ENCODE results near the gene KDELR1.
A peak's percentile ranks its signal among the peaks of the same experiment; 100 is the strongest.
"Not testable (repeated sequence)": the region's sequence is repeated elsewhere in the genome, so short reads cannot be mapped to it uniquely, and the experiment has no call there.

Gene KDELR1

DNA sequence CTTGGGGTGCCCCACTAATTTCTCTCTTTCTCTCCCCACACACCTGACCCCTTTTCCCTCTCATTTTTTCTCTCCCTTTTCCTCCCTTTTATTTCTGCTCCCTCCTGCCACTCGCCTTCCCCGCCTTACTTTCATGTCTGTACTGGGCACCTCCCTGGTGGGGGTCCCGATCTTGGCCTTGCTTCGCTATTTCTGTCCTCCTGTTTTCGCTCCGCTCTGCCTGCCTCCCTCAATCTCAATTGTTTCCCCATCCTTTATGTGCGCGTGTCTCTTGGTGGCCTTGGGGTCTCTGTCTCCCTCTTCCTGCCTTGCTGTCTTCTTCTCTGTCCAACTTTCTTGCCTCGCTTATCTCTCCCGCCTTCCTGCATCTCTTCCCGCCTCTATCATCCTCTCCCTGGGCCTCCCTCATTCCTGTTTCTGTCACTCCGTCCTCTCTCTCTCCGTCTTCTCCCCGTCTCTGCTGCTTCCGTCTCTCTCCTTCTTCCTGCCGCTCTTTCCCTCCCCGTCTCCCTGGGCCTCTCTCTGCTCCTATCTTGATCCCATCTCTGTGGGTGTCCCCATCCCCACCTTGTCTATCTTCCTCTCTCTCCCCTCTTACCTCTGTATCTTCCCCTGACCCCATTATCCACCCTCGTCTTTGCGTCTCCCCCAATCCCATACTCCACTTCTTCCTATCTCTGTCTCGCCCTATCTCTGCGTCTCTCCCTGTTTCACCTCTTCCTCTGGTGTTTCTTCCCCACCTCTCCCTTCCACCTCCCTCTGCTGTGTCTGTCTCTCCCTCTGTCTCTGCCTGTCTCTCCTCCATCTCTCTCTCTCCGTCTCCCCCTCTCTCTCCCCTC, 6.1 kb upstream of the KDELR1 start:
- no peak for DNase-seq

DNA sequence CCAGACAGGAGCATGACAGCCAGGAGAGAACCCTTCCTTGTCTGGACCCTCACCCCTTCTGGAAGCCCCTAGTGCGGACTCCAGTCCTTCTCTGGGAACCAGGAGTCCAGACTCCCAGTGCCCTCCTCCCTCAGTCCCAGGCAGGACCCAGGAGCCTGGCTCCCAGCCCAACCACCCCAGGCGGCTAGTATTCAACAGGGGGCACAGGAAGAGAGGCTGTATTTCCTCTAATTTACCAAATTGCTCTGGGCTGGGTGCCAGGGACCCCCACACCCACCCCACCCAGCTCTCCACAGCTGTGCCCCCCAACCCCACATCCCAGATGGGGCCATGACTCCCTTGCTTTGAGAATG, 5.4 kb upstream of the KDELR1 start:
- no peak for DNase-seq

DNA sequence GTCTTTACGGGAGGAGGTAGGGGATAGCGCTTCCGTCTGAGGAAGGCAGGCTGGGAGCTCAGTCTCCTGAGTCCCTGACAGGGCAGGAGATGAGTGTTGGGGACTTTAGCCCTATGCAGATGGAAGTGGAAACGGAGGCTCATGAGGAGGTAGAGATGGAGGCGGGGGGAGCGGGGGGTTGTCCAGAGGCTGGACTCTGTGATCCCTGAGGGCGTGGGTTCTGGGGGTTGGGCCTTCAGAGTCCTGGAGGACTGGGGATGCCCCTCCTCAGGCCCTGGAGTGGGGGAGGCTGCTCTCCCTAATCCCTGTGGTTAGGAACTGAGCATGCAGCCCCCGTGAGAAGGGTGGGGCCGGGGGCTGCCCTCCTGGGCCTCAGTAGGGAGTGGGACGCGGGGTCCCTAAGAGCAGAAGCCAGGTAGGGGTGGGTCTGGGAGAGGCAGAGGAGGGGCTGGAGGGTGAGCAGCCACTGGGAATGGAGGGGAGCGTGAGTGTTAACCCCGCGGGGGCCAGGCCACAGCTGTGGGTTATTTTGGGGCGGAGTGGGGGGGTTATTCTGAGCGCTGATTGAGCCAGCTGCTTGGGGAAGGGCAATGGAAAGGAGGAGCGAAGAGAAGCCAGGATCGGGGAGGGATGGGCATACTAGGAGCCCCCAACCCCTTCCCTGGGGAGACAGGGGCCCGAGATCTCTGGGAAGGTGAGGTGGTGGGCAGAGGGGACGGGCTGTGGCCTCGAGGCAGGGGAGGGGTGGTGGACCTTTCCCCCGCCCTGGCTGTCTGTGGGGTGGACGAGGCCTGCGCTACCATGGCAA, 4.9 kb upstream of the KDELR1 start:
- no peak for DNase-seq

DNA sequence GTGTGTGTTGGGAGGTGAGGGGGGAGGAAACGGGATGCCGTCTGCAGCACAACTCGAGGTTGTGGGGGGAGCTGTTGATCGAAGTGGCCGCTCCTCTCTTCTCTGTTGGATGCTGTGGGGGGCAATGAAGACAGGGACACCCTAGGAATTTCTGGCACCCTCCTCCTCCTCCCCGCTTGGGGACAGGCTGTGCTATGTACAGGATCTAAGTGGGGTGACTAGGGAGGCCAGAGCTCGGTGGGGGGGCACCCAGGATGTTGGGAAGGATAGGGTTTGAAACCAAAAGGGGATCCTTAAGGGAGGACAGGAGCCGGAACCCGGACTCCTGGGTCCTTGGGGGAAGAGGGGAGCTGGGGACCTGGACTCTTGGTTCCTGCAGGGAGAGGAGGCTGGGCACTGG, 4.1 kb upstream of the KDELR1 start:
- DNase-seq: no peak

DNA sequence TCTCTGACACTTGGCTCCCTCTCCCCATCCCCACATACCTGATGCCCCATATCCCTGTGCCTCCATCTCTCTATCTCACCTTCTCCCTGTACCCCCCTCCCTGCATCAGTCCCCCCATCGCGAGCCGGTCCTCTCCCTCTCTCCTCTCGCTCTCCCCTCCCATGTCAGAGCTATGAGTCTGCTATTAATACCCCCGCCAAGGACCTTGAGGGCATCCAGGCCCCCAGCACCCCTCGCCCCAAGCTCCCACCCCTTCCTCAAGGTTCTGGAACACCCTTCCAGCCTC, 3.8 kb upstream of the KDELR1 start:
- DNase-seq: no peak

DNA sequence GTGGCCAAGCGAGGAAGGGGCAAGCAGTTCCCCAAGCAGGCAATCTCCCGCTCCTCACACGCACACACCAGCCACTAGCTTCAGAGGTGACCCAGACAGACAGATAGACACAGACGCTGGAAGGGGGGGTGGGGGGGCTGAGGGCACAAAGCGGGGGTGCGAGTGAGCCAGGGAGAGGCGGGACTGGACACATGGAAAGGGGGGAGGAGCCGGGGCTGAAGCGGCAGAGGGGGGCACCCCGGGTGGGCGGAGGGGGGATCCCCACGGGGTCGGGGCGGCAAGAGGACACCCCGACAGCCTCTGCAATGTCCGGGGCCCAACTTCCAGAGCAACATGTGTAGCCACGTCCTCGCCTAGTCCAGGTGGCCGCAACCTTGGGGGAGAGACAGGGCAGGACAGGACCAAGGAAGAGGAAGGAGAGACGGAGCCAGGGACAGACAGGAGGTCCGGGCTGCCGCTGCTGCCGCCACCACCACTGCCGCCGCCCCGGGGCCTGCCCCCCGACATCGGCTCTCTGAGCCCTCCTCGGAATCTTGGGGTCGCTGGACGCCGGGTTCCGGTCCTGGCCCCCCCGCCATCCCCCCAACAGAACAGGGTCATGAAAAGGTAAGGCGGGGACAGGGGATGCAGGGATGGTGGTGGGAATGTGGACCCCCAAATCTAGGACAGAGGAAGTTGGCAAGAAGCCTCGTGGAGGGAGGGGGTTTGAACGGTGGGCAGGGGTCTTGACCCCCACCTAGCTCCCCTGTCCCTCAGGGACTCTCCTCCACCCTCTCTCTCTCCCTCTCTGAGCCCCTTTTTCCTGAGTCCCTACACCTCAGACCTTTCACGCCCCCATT, 3.2 kb upstream of the KDELR1 start:
- DNase-seq: no peak

DNA sequence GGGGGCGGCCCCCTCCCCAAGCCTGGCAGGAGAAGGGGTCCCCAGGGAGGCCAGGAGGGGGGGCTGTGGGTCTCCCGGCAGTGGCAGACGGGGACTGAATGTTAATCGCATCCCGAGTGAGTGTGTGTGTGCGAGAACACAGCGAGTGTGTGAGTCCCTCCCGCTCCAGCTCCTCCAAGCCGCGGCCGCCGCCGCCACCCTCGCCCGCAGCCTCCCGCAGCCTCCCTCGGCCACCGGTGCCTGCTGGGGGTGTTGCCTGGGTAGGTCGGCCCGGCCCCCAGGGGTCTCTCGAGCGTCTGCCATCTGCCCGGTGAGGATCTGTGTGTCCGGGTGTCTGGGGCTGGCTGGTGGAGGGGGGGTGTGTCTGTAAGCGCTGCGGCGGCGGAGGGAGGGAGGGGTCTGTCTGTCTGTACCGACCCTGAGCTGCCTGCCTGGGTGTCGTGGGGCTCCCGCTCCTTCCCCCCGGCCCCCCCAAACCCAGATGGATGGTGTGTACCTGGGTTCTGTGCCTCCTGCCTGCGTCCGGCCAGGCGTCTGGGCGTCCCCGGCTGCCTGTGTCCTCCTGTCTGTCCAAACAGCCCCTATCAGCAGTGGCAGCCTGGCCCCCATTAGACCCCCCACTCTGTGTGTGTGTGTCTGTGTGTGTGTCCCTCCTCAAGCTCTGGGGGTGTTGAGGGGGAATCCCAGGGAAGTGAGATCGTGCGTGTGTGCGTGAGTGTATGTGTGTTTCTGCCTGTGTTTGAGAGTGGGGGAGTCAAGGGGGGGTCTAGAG, 2.4 kb upstream of the KDELR1 start, which contains the start of gene GRIN2D:
Gene GRIN2D (plus strand): TSS at position 110 of the 772 bp plus-strand sequence. CDS start 4,725 bp downstream, outside the sequence.
- peak; percentile 65 to 85 for DNase-seq

DNA sequence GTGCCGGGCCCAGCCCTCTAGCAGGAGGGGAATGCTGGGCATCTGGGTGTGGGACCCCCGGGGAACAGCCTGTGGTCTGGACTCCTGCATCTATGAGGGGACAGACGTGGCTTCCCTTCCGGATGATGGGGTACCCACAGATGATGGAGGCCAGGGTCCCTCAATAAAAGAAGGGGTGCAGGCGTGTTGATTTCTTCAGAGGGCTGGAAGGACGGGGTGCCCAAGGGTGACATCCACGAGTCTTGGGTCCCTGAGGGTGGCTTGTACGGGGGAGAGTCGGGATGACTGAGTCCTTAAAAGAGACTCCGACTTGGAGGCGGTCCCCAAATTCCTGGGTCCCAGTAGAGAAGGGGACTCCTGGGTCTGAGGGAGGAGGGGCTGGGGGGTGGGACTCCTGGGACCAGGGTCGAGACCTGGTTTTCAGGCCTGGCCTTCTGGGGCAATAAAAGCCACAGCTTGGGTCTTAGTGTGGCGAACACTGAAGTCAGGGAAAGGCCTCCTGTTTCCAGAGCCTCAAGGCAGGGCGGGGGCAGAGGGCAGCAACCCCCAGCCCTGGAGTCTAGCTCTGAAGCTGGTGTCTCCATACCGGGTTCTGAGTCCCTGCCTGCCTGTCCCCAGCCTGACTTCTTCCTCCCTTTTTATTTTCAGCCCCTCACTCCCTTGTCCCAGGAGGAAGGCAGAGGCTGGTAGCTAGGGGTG, 1.7 kb upstream of the KDELR1 start:
- no peak for DNase-seq

DNA sequence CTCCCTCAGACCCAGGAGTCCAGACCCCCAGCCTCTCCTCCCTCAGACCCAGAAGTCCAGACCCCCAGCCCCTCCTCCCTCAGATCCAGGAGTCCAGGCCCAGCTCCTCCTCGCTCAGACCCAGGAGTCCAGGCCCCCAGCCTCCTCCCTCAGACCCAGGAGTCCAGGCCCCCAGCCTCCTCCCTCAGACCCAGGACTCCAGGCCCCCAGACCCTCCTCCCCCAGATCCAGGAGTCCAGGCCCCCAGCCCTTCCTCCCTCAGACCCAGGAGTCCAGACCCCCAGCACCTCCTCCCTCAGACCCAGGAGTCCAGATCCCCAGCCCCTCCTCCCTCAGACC, 624 bp upstream of the KDELR1 start:
- DNase-seq: not testable (repeated sequence)

DNA sequence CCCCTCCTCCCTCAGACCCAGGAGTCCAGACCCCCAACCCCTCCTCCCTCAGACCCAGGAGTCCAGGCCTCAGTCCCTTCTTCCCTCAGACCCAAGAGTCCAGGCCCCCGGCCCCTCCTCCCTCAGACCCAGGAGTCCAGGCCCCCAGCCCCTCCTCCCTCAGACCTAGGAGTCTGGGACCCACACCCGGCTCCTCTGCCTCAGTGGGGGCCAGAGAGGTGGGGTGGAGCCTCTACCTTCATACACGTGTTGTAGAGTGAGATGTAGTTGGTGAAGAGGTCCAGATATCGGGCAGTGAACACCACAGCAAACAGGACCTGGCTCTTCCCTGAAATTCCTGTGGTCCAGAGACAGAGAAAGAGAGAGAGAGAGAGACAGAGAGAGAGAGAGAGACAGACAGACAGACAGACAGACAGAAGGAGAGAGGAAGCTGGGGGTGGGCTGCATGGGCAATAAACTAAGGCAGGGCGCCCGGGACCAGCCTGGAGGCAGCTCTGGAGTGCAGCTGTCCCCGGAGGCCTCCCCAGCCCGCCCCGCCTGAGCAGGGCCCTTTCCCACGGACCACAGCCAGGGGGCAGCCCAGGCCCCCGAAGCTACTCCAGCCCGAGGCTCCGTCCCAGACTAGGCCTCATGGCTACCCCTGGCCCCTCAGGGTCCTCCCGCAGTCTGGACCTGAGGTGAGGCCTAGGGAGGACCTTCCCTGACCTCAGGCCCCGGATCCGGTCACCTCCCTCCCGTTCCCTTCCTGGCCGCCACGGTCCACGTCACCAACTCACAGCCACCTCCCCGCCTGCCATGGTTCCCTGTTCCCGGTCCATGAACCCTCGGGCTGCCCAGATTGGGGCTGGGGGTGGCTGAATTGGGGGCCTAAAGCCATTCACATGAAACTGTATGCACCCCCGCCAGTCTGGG, 907 bp downstream of the KDELR1 start:
- DNase-seq: peak in 1 of 2 experiments; percentile 69

DNA sequence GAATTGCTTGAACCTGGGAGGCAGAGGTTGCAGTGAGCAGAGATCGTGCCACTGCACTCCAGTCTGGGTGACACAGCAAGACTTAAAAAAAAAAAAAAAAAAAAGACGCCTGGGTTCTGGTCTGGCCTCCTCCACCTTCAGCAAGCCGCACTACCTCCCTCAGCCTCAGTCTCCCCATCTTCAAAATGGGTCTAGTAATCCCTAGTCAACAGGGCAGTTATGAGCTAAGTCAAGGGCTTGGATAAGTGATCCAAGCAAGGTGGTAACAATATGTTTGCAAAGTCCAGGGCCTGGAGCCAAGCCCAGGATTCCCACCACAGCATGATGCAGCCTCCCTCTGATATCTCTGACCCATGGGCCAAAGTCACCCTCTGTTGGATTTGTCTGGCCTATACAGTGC, 4.4 kb downstream of the KDELR1 start:
- DNase-seq: no peak

DNA sequence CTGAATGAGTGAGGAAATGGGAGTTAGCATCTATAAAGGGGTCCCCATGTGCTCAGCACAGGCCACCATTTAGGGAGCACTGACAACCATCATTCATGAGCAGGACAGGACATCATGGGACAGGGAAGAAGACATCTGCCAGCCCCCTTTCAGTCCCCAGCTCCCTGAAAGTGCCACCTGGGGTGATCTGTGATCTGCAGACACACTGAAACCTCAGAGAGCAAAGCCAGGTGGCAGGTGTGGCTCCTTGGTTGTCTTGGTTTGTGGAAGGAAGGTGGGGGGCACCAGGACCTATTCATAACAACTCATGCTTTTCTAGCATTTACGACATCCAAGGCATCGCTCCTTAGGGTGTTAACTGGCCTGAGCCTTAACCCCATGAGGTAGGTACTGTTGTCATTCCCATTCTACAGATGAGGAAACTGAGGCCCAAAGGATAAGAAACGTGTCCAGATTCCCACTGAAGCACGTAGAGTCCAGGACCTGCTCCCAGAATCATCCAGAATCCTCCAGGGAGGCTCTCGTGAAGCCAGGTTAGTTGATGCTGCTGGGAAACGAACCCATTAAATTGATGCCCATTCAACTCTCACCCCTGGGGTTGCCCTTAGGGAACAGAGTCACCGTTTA, 5.8 kb downstream of the KDELR1 start:
- no peak for DNase-seq

DNA sequence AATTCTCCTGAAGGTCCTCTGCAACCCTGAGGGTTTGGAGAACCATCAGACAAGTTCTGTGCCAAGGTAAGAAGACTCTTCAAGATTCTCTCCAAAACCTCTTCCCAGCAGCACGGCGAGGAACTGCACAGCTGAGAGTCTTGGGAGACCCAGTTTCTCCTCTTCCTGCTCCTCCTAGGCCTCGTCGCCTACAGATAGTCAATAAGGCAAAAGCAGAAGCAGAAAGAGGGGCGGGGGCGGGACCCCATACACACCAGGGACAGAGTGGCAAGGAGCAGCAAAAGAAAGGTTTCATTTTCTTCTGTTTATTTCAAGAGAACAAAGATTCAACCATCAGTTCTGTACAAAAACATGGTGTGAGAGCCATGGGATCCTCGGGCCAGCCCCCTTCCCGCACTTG, 9.1 kb downstream of the KDELR1 start:
- DNase-seq: no peak

DNA sequence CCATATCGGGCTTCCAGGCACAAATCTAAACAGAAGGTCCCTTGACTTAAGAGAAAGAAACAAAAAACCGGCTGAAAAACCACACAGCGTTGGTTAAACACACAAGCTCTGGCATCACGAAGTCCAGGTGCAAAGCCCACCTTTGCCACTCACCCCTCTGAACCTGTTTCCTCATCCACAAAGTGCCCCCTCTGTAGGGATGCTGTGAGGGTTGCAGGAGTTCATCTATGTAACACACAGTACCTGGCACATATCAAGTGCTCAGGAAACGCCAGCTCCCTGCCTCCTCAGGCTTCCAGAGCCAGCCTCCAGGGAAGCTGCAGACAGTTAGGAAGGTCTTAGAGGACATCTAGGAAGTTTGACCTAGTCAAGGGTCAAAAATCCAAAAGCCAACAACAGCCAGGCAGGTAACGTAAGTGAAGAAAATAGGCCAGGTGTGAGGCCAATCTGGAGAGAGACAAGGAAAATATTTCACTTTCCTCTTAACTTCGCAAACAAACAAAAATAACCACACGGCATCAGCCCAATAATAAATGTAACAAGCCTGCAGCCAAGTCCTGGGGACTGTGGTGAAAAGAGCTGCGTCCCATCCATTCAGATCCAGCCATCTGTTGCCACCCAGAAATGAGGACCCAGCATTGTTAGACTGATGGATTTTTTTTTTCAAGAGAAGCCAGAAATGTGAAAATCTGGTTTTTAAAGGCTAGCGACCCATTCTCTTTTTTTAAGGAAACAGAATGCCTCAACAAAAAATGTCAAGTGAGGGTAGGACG, 10.0 kb downstream of the KDELR1 start:
- no peak for DNase-seq

DNA sequence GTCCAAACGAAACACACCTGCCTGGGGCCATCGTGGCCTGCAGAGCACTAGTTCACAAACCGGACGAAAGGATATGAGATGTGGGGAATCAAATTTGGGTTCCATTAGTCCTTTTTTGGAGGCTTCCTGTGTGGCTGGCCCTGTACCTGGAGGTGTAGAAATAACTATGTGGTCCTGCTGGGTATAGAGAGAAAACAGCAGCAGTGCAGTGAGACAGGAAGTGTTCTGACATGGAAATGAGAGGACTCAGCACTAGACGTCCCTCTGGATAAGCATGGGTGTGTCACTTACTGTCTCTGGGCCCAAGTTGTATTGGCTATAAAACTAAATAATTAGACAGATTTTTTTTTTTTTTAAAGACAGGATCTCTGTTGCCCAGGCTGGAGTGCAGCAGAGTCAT, 12.3 kb downstream of the KDELR1 start:
- no peak for DNase-seq

DNA sequence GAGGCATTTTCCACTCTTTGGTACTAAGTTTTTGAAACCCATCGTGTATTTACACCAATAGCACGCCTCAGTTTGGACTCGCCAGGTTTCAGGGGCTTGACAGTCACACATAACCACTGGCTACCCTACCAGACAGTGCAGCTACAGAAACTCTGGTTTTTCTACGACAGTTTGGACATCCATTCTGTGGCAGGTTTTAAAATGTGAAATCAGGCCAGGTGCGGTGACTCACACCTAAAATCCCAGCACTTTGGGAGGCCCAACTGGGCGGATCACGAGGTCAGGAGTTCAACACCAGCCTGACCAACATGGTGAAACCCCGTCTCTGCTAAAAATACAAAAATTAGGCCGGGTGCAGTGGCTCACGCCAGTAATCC, 13.2 kb downstream of the KDELR1 start:
- DNase-seq: no peak

DNA sequence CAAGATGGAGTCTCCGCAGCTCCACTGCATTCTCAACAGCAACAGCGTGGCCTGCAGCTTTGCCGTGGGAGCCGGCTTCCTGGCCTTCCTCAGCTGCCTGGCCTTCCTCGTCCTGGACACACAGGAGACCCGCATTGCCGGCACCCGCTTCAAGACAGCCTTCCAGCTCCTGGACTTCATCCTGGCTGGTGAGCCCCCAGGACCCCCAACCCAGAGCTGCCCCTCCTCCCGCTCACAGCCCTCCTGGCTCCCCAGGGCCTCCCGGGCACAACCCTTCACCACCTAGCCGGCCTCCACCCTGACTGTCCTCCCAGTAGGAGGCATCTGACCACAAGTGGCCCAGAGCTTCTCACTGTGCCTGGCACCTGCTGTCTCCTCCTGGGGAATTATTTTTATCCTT, 17.8 kb downstream of the KDELR1 start:
- DNase-seq: no peak

DNA sequence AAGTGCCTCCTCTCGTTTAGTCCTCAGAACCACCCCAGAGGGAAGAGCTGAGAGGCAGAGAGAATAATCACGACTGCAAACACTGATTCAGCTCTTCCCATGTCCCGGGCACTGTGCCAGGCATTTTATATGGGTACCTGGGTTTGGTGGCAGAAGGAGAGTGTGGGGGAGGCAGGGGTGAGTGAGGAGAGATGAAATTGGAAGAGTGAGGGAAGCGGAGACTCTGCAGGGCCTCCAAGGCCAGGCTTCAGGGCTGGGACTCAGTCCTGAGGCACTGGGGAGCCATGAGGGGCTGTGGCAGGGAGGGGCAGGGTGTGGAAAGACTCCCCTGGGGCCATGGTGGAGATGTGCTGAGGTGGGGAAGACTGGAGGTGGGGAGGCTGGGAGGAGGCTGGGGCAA, 18.4 kb downstream of the KDELR1 start:
- peak; percentile 81 to 88 for DNase-seq

DNA sequence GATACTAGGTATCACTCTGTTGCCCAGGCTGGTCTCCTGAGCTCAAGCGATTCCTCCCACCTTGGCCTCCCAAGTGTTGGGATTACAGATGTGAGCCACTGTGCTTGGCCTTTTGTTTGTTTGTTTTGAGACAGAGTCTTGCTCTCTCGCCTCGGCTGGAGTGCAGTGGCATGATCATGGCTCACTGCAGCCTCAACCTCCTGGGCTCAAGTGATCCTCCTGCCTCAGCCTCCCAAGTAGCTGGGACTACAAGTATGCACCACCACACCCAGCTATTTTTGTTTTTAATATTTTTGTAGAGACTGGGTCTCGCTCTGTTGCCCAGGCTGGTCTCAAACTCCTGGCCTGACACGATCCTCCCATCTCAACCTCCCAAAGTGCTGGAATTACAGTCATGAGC, 19.6 kb downstream of the KDELR1 start:
- DNase-seq: not testable (repeated sequence)

DNA sequence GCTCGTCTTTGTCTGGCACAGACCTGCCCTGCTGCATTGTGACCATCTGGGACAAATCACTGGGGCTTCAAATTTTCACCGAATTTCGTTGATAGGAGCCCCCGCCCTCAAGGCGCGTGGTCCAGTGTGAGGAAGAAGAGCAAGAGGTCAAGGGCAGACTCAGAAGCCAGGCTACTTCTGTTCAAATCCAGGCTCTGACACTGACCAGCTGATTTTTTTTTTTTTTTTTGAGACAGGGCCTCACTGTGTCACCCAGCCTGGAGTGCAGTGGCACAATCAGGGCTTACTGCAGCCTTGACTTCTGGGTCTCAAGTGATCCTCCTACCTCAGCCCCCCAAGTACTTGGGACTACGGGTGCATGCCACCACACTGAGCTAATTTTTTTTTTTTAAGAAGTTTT, 20.0 kb downstream of the KDELR1 start:
- no peak for DNase-seq
